Measurements from ENCODE around the gene AARS2.
A peak's percentile ranks its signal among the peaks of the same experiment; 100 is the strongest.
"Not testable (repeated sequence)": the region's sequence is repeated elsewhere in the genome, so short reads cannot be mapped to it uniquely, and the experiment has no call there.

The AARS2 gene

DNA sequence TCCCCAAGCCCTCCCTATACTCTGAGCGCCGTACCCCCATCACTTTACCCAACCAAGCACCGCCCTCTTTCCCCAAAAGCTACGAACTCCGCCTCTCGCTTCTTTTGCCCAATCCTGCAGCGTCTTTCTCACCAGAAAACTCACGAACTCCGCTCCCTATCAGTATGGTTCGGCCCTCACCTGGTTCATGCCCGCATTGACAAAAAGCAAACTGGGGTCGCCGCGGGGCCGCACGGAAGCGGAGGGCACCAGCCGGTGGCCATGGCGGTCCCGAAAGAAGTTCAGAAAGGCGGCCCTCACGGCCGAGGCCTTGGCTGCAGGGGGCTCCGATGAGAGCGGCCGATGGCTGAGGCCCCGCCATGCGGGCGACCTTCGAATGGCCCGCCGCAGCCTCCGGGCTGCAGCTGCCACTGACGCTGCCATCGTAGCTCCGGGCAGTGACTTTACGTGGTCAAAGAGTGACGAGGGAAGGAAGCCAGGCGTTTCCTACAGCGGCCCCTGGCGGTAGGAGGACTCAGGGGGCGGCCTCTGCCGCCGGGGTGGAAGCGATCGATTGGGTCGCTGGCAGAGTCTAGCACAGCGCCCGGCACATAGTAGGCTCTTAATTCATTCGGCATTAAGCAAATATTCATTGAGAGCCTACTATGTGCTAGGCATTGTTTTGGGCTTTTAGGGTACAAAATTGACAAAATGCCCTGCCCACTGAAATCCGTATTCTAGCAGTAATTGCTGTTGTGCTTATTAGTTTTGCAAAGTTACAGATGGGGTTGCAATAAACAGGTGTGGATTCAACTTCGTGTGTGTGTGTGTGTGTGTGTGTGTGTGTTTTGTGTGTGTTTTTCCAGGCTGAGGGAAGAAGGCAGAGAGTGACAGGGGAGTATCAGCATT, at the start of gene AARS2:
Gene AARS2, minus strand, starts transcription at position 447 of the 888 bp plus-strand sequence. Its CDS starts 24 bp downstream, at position 423.
- DNase-seq = peak; percentile 91

- no peak for DNase-seq
These were observed 48.8 kb upstream of the AARS2 start for GRCh38 chr6:44361947-44362346.

DNA sequence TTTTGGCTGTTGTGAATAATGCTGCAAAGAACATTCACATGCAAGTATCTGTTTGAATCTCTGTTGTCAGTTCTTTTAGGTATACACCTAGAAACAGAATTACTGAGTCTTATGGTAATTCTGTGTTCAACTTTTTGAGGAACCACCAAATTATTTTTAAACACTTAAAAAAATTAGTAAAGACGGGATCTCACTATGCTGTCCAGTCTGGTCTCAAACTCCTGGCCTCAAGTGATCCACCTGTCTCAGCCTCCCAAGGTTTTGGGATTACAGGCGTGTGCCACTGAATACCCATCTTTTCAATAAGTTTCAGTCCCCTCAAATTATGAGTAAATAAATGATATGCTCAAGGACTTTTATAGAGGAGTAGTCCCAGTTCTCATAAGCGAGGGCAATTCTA, 46.8 kb upstream of the AARS2 start:
- no peak for DNase-seq

GRCh38 chr6:44356487-44356886, 43.3 kb upstream of the AARS2 start:
- no peak for DNase-seq

DNA sequence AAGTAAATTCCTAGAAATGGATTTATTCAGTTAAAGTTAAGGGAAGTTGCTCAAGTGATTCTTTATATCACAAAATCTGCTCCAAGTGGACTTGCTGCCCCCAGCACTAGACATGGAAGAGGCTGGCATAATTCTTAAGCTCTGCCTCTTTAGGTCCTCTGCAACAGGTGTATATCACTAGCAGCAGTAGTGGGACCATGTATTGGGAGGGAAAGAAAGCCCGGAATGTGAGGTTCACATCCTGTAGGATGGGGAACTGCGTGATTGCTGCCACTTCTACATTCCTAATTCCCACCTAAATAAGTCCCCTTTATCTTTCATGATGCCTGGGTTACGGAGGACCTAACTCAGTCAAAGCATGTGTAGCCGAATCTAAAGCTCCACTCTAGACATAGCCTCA, 42.5 kb upstream of the AARS2 start:
- DNase-seq = no peak

DNA sequence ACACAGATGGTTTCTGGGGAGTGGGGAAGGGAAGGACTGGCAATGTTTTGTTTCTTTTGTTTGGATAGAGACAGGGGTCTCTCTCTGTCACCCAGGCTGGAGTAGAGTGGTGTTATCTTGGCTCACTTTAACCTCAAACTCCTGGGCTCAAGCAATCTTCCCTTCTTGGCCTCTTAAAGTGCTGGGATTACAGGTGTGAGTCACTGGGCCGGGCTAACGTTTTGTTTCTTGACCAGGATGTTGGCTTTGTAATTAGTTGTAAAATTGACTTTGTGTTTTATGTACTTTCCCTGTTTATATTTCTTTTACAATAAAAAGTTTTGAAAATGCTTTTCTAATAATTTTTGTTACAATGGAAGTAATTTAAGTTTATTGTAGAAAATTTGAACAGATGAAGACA, 40.2 kb upstream of the AARS2 start:
- DNase-seq = no peak

DNA sequence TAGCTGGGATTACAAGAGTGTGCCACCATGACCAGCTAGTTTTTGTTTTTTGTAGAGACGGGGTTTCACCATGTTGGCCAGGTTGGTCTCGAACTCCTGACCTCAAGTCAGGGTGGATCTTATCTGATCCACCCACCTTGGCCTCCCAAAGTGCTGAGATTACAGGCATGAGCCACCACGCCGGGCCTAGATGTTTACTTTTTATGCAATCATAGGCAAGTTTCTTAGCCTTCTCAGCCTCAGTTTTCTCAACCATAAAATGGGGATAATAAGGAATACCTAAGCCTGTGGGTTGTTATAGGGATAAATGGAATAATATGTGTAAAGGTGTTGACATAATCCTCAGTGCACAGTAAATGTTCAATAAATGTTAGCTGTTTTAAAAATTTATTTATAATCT, 39.1 kb upstream of the AARS2 start:
- no peak for DNase-seq

GRCh38 chr6:44350650-44350994, 37.5 kb upstream of the AARS2 start:
- not testable (repeated sequence) for DNase-seq

- no peak for DNase-seq
These were observed 36.9 kb upstream of the AARS2 start for GRCh38 chr6:44349904-44350649.

DNA sequence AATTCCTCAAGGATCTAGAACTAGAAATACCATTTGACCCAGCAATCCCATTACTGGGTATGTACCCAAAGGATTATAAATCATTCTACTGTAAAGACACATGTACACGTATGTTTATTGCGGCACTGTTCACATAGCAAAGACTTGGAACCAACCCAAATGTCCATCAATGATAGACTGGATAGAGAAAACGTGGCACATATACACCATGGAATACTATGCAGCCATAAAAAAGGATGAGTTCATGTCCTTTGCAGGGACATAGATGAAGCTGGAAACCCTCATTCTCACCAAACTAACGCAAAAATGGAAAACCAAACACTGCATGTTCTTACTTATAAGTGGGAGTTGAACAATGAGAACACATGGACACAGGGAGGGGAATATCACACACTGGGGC, 33.7 kb upstream of the AARS2 start:
- not testable (repeated sequence) for DNase-seq

DNA sequence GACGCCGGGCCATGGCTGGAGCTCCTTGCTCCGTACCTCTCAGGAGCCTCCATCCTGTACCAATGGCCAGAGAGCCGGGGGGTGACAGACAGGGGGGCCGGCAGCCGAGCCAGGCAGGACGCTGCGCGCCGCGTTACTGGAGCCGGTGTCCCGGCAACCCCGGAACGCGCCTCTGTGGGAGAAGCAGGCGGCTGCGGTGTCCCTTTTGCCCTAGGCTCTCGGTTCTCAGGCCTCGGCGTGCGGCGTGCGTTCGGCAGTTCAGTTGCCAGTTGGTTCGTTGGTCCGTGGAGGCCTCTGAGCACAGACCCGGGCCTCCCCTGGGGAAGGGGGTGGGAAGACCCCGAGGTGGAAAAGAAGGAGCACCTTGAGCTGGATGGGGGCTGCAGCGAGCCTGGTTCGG, 29.3 kb upstream of the AARS2 start, which contains the start of gene SPATS1:
Gene SPATS1, plus strand, starts transcription at position 162 of the 400 bp plus-strand sequence. CDS start 446 bp downstream, outside the sequence.
- DNase-seq = peak; percentile 66

- DNase-seq = no peak
These were observed 28.9 kb upstream of the AARS2 start for GRCh38 chr6:44342052-44342451.

DNA sequence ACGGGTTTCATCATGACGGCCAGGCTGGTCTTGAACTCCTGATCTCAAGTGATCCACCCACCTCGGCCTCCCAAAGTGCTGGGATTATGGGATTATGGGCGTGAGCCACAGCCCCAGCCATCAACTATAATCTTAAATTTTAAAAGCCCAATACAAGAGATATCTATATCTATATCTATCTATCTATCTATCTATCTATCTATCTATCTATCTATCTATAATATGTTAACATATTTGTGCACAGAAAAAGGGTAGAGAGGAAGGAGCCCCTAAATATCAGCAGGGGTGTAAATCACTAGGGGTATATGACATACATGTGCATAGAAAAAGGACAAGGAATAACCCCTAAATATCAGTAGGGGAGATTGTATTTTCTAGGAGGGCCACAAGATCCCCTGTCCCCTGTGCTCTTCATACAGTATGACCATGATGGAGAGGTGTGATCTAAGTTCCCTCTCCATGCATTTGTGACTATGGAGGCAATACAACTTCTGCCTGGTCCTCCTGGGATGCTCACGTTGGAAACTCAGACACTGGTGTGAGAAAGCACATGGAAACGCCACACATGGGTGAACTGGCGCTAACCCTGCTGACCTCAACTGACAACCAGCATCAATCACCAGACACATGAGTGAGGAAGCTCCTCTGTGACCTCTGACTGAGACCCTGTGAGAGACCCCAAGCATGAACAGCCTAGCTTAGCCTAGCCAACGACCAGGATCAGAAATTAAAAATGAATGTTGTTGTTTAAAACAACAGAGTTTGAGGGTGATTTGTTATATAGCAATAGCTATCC, 28.1 kb upstream of the AARS2 start:
- DNase-seq = no peak

DNA sequence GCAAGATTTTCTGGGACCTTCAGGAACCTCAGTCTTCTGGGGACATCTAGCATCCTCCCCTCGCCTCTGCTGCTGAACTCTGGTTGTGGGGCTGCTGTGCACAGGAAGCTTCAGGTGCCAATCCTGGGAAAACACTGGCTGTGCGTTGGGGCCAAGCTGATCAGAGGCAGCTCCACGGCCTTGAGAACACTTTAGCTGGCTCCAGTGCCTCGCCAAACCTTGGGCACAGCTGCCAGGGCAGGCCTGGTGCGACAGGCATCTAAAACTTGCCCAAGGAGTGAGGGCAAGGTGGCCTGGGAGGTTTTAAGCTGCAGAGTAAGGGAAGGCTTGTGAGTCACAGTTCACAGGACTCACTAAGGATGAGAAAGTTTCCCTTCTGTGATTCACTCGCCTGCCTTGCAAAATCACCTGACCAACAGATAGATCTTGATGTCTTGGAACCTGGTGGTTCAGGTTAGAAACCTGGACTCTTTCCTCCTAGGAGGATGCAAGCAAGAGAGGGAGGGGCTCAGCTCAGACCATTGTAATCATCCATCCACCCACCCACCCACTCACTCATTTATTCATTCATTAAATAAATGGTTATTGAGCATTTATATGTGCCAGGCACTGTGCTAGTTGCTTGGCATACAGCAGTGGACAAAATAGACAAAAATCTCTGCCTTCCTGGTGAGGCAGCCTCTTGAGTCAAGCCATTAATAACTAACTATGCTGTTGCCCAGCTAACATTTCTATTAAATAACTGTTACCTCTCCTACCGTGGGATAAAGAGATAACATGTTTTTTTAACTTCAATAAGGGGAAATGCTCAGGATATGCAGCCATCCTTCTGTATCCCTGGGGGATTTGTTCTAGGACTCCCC, 26.8 kb upstream of the AARS2 start:
- DNase-seq = no peak

DNA sequence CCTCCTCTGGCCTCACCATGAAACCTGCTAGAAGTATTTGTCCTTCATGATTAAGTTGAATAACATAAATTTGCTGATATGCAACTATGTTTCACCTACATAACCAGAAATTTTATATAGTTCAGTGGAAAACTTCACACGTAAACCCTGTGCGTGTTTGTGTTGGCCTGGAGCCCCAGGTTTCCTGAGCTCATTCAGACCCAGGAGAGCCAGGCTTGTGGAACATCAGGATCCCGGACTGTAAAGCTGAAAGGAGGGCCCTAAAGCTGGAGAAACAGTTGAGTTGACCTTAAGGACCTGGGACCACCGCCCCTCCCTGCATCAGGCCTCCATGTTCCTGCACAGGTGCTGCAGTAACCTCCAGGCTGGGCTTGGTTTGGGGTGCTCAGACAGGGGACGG, 26.2 kb upstream of the AARS2 start:
- no peak for DNase-seq

DNA sequence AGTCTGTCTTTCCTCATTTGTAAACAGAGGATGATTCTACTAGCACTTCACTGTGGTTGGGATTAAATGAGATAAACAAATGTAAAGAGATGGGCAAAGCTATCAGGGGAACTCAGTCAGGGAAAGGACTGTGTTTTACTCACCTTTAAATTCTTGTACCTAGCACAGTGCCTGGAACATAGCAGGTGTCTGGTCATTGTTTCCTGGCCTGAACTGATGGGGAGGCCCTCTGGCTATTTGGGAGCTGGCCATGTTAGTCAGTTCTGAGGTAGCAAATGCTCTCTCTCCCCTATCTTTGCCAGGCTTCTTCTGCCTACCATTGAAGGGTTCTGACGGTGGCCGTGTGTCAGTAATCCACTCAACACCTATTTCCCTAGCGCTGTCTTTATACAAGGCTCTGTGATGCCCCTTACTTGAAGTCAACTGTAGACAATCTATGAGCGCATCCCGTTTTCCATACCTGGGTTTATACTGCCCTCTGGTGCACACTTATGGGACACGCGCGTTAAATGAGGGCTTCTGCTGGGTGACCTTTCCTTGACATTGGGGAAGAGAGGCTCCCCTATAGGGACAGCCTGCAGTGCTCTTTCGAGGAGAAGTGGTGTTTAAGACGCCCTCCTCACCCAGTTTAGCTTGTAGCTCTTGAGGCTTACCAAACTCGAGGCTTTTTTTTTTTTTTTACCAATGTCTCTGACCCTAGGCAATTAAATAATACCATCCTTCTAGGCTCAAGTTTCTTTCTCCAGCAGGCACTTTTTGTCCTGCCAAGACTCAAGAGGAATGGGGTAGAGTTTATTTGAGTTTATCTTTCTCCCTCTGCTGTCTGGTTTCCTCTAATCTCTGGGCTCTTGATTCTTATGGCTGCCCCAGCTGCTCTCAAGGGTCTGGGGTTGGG, 25.3 kb upstream of the AARS2 start:
- peak; percentile 83 for DNase-seq

DNA sequence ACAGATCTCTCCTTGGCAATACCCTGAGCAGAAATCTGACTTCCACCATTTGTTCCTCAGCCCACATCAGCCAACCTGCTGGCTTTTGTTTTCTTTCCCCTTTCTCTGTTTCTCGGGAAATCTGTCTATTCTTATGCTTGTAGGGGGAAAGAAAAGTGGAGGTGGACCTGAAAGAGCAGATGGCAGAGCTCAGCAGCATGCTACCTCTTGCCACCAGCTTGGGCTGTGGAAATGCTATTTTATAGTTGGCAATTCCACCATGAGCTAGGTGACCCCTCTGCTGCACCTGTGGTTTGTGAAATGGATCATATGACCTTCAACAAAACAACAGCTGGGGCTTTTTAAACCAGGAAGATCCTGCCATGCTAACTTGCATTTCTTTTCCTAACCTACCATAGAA, 22.5 kb upstream of the AARS2 start:
- no peak for DNase-seq

DNA sequence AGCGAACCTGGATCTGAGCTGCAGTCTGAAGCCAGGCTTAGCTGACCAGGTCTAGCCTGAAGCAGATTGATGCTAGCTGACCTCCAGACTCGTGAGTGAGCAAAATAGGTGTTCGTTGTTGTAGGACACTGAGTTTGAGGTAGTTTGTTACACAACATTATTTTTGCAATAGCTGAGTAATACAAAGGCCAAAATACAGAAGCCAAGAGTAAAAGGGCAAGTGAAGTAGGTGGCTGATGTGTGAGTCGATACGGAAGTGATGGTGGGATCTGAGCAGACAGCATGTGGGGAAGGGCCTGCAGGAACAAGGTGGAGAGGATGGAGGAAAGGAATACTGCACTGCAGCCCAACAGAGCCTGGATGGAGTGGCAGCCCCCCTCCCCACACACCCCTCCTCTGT, 20.8 kb upstream of the AARS2 start:
- DNase-seq = no peak

DNA sequence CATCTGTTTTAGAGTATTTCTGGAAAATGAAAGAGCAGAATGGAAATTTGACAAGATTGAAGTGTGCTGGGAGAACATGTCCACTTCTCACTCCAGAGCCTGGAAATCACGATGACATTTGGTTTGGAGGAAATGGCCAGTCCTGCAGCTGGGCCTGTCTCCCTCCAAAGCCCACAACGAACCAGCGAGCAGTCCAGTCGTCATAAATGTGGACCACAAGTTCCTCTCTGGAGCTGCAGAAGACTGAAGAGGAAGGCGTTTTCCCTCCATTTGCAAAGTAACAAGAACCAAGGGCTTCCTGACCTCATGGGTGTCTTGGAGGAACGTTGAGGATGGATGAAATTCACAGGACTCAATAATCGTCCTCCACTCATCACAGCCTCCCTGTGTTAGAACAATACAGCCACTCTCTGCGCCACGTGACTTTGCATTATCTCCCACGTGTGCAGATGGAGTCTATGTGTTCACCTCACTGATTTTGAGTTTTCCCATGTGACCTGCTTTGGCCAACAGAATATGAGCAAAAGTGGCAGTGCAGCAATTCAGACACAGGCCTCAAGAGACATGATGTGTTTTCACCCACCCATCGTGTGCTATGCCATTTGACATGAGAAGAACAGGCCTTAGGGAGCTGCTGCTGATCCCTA, 20.2 kb upstream of the AARS2 start:
- no peak for DNase-seq

DNA sequence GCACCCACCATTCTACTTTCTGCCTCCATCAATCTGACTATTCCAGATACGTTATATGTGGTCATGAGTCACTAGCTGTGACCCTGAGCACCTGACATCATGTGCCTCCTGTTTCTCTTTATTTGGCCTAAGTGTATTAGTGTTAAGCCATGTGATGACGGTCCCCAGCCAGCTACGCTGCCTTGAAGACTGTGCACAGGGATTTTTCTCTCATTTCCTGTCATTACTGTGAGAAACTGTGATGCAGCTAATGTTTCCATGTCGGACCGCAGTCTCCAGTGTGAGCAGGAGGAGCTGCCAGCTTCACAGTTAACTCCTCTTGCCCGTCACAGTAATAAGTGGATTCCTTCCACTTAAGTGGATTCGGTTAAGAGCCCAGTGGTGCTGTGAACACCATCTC, 19.4 kb upstream of the AARS2 start:
- DNase-seq = no peak

- no peak for DNase-seq
These were observed 16.7 kb upstream of the AARS2 start for GRCh38 chr6:44329858-44330257.

All from NCI-H1092 treated with DMSO at 0.1 percent for 48 hours (cell line).